GM21528 (cell line): ENCODE data around the gene GNAI3.
A peak's percentile ranks its signal among the peaks of the same experiment; 100 is the strongest.

Source experiments
- ATAC-seq: cut with Tn5 transposase; IDR thresholded peaks from one replicate; pipeline ENCODE4 v1.9.1; 2021; ENCODE audit warnings: mild to moderate bottlenecking, moderate library complexity; ENCODE audit not compliant: unreplicated experiment, low FRiP score

The GNAI3 gene

GRCh38 chr1:109632671-109633346 lies 84.4 kb downstream of the GNAI3 start:
- ATAC-seq: no peak

GRCh38 chr1:109634292-109634691 lies 85.9 kb downstream of the GNAI3 start:
- ATAC-seq: no peak

- ATAC-seq: no peak
Observed at GRCh38 chr1:109634771-109635750, 86.6 kb downstream of the GNAI3 start.

- no peak for ATAC-seq
Observed at GRCh38 chr1:109635862-109636200, 87.4 kb downstream of the GNAI3 start.

GRCh38 chr1:109636201-109636952 lies 88.0 kb downstream of the GNAI3 start:
- ATAC-seq: no peak

- no peak for ATAC-seq
Observed at GRCh38 chr1:109637446-109637845, 89.0 kb downstream of the GNAI3 start.

GRCh38 chr1:109639063-109639840 lies 90.8 kb downstream of the GNAI3 start:
- no peak for ATAC-seq

GRCh38 chr1:109639841-109640184 lies 91.4 kb downstream of the GNAI3 start:
- ATAC-seq: no peak

GRCh38 chr1:109640285-109640865 lies 92.0 kb downstream of the GNAI3 start:
- ATAC-seq: no peak

- no peak for ATAC-seq
Observed at GRCh38 chr1:109641078-109641740, 92.8 kb downstream of the GNAI3 start.

GRCh38 chr1:109641861-109642260 lies 93.4 kb downstream of the GNAI3 start:
- no peak for ATAC-seq

- ATAC-seq: no peak
Observed at GRCh38 chr1:109642626-109643025, 94.2 kb downstream of the GNAI3 start.

GRCh38 chr1:109643385-109644230 lies 95.2 kb downstream of the GNAI3 start:
- ATAC-seq: peak; percentile 68

GRCh38 chr1:109644670-109645069 lies 96.3 kb downstream of the GNAI3 start:
- ATAC-seq: no peak

GRCh38 chr1:109649491-109649914 lies 101.1 kb downstream of the GNAI3 start:
- no peak for ATAC-seq

GRCh38 chr1:109650609-109651008 lies 102.2 kb downstream of the GNAI3 start:
- no peak for ATAC-seq

- no peak for ATAC-seq
Observed at GRCh38 chr1:109652402-109652801, 104.0 kb downstream of the GNAI3 start.

- no peak for ATAC-seq
Observed at GRCh38 chr1:109653306-109653705, 104.9 kb downstream of the GNAI3 start.

- no peak for ATAC-seq
Observed at GRCh38 chr1:109654519-109654918, 106.1 kb downstream of the GNAI3 start.
